Panc1 (cell line): Measurements from ENCODE around the gene ZNF831.

Source experiments
- CTCF ChIP-seq: fragments of 450-650 bp; IDR thresholded peaks from 2 replicates; pipeline ENCODE4 v1.5.1; 2017; ENCODE audit warnings: mild to moderate bottlenecking
- POLR2AphosphoS5 ChIP-seq: IDR thresholded peaks from 2 replicates; pipeline ENCODE4 v1.6.1; 2012; ENCODE audit warnings: mild to moderate bottlenecking, low read depth, low read length, moderate library complexity
- TCF7L2 ChIP-seq: IDR thresholded peaks from 2 replicates; pipeline ENCODE4 v1.6.1; 2011; ENCODE audit warnings: mild to moderate bottlenecking, low read depth, low read length, inconsistent platforms

- no peak for TF ChIP-seq CTCF
- TF ChIP-seq TCF7L2 = no peak
- TF ChIP-seq POLR2AphosphoS5 = no peak
These were observed 39.2 kb upstream of the ZNF831 start for GRCh38 chr20:59124296-59125029.
